Breast epithelium (tissue), 3 donors: ENCODE results near the gene OR1A1.

Experiments
- POLR2A ChIP-seq: fragments of 450-650 bp; IDR thresholded peaks from one replicate; pipeline ENCODE4 v1.6.1; 2016; ENCODE audit warnings: antibody characterized with exemption, mild to moderate bottlenecking, moderate library complexity
- TF ChIP-seq, protein P1 (sequence below), 3 donors: fragments of 450-650 bp; IDR thresholded peaks; one replicate each; pipeline ENCODE4 v1.5.1; 2016 to 2017; ENCODE audit warnings: antibody characterized with exemption in 3 of 3, mild to moderate bottlenecking in 3 of 3, moderate library complexity in 3 of 3

- TF ChIP-seq POLR2A, result no peak
- TF ChIP-seq, protein P1, sequence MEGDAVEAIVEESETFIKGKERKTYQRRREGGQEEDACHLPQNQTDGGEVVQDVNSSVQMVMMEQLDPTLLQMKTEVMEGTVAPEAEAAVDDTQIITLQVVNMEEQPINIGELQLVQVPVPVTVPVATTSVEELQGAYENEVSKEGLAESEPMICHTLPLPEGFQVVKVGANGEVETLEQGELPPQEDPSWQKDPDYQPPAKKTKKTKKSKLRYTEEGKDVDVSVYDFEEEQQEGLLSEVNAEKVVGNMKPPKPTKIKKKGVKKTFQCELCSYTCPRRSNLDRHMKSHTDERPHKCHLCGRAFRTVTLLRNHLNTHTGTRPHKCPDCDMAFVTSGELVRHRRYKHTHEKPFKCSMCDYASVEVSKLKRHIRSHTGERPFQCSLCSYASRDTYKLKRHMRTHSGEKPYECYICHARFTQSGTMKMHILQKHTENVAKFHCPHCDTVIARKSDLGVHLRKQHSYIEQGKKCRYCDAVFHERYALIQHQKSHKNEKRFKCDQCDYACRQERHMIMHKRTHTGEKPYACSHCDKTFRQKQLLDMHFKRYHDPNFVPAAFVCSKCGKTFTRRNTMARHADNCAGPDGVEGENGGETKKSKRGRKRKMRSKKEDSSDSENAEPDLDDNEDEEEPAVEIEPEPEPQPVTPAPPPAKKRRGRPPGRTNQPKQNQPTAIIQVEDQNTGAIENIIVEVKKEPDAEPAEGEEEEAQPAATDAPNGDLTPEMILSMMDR (IDR thresholded peaks at IDR 0.05), result no peak
These were observed 10.2 kb upstream of the OR1A1 start, which contains the start of gene OR1A2 for GRCh38 chr17:3197219-3197618.
